ENCODE results near the gene RHOBTB3. TPM values are rescaled to one million over a fixed set of nuclear protein-coding genes. Genes with fewer than 3 reads are reported as not detected.

RHOBTB3 gene
- total RNA-seq, 1 experiment from 2014 or later = 85.6 TPM

DNA sequence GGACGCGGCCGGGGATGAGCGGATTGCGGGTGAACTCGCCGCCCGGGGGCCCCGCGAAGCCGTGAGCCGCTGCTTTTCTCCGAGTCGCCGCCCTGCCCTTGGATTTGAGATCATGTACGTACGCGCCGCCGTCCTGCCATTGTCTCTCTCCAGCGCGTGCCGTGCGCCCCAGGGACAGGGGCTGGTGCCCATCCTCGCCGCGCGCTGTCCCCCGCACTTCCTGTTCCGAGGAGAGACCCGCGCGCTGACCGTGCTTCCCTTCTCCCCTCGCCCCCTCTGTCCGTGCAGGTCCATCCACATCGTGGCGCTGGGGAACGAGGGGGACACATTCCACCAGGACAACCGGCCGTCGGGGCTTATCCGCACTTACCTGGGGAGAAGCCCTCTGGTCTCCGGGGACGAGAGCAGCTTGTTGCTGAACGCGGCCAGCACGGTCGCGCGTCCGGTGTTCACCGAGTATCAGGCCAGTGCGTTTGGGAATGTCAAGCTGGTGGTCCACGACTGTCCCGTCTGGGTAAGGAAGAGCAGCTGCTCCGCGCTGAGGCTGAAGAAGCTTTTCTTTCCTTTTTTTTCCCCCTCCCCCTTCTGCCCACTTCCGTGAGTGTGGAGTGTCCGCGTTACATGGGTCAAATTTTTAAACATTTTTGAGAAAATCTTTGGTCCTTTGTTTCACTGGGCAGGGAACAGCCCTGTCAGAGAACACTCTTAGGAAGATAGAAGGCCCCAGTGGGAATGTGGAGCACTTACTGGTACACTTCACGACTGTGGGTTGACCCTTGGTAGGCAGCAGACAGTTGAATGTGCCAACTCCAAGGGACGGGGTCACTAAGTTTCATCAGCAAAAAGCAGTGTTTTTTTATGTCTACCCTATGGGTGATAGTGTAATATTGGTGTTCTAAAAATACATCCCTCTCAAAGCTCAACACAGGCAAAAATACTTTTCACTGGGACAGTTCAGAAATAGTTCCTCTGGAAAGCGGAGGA lies 727 bp downstream of the RHOBTB3 start:
- POLR2A ChIA-PET = interaction anchor here (1.0 to 2.8 kb wide), 2 partner anchors 58 to 85 kb away, joined by 3 to 41 read pairs; partner anchors contain the start of gene RFESD
- Mint-ChIP-seq H3K4me3 (ENCODE audit: unreplicated experiment) (peak overlapping the region; percentile 96), H3K4me1 (ENCODE audit: low read depth, unreplicated experiment) (peaks cover 36% of the 10 kb centered on the region), H3K27ac (ENCODE audit: unreplicated experiment) (peak overlapping the region; percentile 94), H3K36me3 (ENCODE audit: insufficient read depth, unreplicated experiment) (peaks cover 21% of the 10 kb centered on the region), H3K27me3 (ENCODE audit: insufficient read depth, unreplicated experiment) (no peaks in the 10 kb centered on the region), H3K9me3 (ENCODE audit: unreplicated experiment) (no peaks in the 10 kb centered on the region)
- no TSS peak for BruUV-seq (replicated peaks)
- Histone ChIP-seq H3K4me3 (ENCODE audit: low read depth, low read length) (peak overlapping the region; percentile 97), H3K4me1 (peaks cover 46% of the 10 kb centered on the region), H3K27me3 (replicated peaks; ENCODE audit: control insufficient read depth, insufficient read depth, low read length) (no peaks in the 10 kb centered on the region), H3K36me3 (ENCODE audit: control insufficient read depth, insufficient read depth, low read length) (no peaks in the 10 kb centered on the region), H3K9me3 (no peaks in the 10 kb centered on the region)
- intact Hi-C loops (cut with micrococcal nuclease; ENCODE audit: unreplicated experiment) = loop anchor here (1.0 kb wide), 2 partner anchors 27 to 86 kb away; partner anchors contain the start of gene RFESD
- TF ChIP-seq, protein P1, sequence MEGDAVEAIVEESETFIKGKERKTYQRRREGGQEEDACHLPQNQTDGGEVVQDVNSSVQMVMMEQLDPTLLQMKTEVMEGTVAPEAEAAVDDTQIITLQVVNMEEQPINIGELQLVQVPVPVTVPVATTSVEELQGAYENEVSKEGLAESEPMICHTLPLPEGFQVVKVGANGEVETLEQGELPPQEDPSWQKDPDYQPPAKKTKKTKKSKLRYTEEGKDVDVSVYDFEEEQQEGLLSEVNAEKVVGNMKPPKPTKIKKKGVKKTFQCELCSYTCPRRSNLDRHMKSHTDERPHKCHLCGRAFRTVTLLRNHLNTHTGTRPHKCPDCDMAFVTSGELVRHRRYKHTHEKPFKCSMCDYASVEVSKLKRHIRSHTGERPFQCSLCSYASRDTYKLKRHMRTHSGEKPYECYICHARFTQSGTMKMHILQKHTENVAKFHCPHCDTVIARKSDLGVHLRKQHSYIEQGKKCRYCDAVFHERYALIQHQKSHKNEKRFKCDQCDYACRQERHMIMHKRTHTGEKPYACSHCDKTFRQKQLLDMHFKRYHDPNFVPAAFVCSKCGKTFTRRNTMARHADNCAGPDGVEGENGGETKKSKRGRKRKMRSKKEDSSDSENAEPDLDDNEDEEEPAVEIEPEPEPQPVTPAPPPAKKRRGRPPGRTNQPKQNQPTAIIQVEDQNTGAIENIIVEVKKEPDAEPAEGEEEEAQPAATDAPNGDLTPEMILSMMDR (IDR thresholded peaks at IDR 0.05; ENCODE audit: insufficient read depth in 1 of 2, low read depth in 1 of 2, low read length in 1 of 2, severe bottlenecking in 1 of 2, unreplicated experiment in 1 of 2) = no peak
- CTCF ChIA-PET = interaction anchor here (0.7 to 2.0 kb wide), 5 partner anchors 49 to 85 kb away, joined by 3 to 10 read pairs (median 4); partner anchors contain the start of gene RFESD
- DNase-seq = peak; percentile 62 to 63

DNA sequence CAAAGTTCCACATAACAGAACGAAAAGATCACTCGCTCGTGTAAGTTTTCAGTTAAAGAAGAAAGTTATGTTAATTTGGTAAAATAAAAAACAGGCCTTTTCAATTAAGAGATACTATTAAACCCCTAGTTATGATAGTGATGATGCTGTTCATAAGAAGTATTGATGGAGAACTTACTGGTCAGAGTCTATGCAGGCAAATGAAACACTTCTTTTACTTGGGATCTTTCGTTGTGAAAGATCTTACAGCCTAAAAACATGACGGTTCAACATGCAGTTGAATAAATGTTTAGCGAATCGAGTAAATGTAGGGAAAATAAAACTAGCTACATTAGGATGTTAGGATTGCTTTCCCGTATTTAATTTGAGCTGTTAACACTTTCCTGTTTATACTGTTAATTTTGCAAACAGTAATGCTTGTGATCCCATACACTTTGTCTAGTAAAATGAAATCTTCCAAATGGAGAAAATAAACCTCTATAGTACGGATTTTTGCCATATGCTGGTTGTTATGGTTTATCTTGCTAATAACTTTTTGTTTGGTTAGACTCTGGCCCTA lies 2.0 kb downstream of the RHOBTB3 start:
- Mint-ChIP-seq H3K27me3 (ENCODE audit: insufficient read depth, unreplicated experiment) (no peaks in the 10 kb centered on the region), H3K27ac (ENCODE audit: unreplicated experiment) (no peak overlapping the region), H3K9me3 (ENCODE audit: unreplicated experiment) (no peaks in the 10 kb centered on the region), H3K4me3 (ENCODE audit: unreplicated experiment) (peak overlapping the region; percentile 96), H3K36me3 (ENCODE audit: insufficient read depth, unreplicated experiment) (peaks cover 19% of the 10 kb centered on the region), H3K4me1 (ENCODE audit: low read depth, unreplicated experiment) (peaks cover 23% of the 10 kb centered on the region)
- DNase-seq = no peak
- CTCF ChIA-PET = no interaction called here
- H3K4me3 ChIP-seq (ENCODE audit: low read depth, low read length) = no peak overlapping the region
- no TSS peak for BruUV-seq (replicated peaks)
- intact Hi-C loops (cut with micrococcal nuclease; ENCODE audit: unreplicated experiment) = no loop called here
- H3K36me3 ChIP-seq (ENCODE audit: control insufficient read depth, insufficient read depth, low read length) = no peaks in the 10 kb centered on the region
- H3K4me1 ChIP-seq = peaks cover 33% of the 10 kb centered on the region
- H3K9me3 ChIP-seq = no peaks in the 10 kb centered on the region
- TF ChIP-seq, protein P1 (IDR thresholded peaks at IDR 0.05; ENCODE audit: insufficient read depth in 1 of 2, low read depth in 1 of 2, low read length in 1 of 2, severe bottlenecking in 1 of 2, unreplicated experiment in 1 of 2) = no peak
- H3K27me3 ChIP-seq (replicated peaks; ENCODE audit: control insufficient read depth, insufficient read depth, low read length) = no peaks in the 10 kb centered on the region
- POLR2A ChIA-PET = no interaction called here

DNA sequence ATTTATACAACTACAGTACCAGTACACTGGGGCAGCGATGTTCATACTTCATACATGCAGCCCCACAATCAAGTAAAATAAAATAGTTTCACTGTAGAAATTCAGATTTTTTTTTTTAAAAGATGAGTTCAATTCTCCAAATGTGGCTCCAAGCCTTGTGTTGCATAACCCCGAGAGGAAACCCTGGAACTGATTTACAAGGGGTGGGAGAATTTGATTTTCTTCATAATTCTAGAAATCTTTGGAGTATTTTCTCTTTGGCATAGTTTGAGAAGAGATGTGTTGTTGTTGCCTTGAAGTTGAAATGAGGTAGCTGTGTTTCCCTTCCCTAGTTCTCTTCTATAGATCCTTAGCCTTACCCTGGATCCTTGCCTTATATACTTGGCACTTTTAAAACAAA lies 3.1 kb downstream of the RHOBTB3 start:
- CTCF ChIA-PET = no interaction called here
- H3K36me3 ChIP-seq (ENCODE audit: control insufficient read depth, insufficient read depth, low read length) = no peaks in the 10 kb centered on the region
- H3K27me3 ChIP-seq (replicated peaks; ENCODE audit: control insufficient read depth, insufficient read depth, low read length) = no peaks in the 10 kb centered on the region
- no peaks in the 10 kb centered on the region for H3K9me3 Mint-ChIP-seq (ENCODE audit: unreplicated experiment)
- POLR2A ChIA-PET = no interaction called here
- H3K27me3 Mint-ChIP-seq (ENCODE audit: insufficient read depth, unreplicated experiment) = no peaks in the 10 kb centered on the region
- H3K4me3 ChIP-seq (ENCODE audit: low read depth, low read length) = no peak overlapping the region
- peaks cover 20% of the 10 kb centered on the region for H3K4me1 Mint-ChIP-seq (ENCODE audit: low read depth, unreplicated experiment)
- TF ChIP-seq, protein P1 (IDR thresholded peaks at IDR 0.05; ENCODE audit: insufficient read depth in 1 of 2, low read depth in 1 of 2, low read length in 1 of 2, severe bottlenecking in 1 of 2, unreplicated experiment in 1 of 2) = no peak
- intact Hi-C loops (cut with micrococcal nuclease; ENCODE audit: unreplicated experiment) = no loop called here
- BruUV-seq (replicated peaks) = no TSS peak
- H3K36me3 Mint-ChIP-seq (ENCODE audit: insufficient read depth, unreplicated experiment) = peaks cover 18% of the 10 kb centered on the region
- H3K27ac Mint-ChIP-seq (ENCODE audit: unreplicated experiment) = no peak overlapping the region
- no peaks in the 10 kb centered on the region for H3K9me3 ChIP-seq
- no peak for DNase-seq
- peaks cover 29% of the 10 kb centered on the region for H3K4me1 ChIP-seq
- H3K4me3 Mint-ChIP-seq (ENCODE audit: unreplicated experiment) = no peak overlapping the region
